VCaP (cell line): ENCODE measurements around the gene OR1J2.

Source experiments
- H3K27ac ChIP-seq: fragments of 450-650 bp; 2 replicates; pipeline ENCODE4 v1.5.1; 2017
- TF ChIP-seq, protein P1 (sequence below): fragments of 450-650 bp; conservative IDR thresholded peaks from 2 replicates; pipeline ENCODE4 v1.5.1; 2017; ENCODE audit warnings: mild to moderate bottlenecking, moderate library complexity

OR1J2 gene

GRCh38 chr9:122475717-122476116 is 34.9 kb upstream of the OR1J2 start:
- TF ChIP-seq, protein P1, sequence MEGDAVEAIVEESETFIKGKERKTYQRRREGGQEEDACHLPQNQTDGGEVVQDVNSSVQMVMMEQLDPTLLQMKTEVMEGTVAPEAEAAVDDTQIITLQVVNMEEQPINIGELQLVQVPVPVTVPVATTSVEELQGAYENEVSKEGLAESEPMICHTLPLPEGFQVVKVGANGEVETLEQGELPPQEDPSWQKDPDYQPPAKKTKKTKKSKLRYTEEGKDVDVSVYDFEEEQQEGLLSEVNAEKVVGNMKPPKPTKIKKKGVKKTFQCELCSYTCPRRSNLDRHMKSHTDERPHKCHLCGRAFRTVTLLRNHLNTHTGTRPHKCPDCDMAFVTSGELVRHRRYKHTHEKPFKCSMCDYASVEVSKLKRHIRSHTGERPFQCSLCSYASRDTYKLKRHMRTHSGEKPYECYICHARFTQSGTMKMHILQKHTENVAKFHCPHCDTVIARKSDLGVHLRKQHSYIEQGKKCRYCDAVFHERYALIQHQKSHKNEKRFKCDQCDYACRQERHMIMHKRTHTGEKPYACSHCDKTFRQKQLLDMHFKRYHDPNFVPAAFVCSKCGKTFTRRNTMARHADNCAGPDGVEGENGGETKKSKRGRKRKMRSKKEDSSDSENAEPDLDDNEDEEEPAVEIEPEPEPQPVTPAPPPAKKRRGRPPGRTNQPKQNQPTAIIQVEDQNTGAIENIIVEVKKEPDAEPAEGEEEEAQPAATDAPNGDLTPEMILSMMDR = no peak
- no peak overlapping the region for H3K27ac ChIP-seq

DNA sequence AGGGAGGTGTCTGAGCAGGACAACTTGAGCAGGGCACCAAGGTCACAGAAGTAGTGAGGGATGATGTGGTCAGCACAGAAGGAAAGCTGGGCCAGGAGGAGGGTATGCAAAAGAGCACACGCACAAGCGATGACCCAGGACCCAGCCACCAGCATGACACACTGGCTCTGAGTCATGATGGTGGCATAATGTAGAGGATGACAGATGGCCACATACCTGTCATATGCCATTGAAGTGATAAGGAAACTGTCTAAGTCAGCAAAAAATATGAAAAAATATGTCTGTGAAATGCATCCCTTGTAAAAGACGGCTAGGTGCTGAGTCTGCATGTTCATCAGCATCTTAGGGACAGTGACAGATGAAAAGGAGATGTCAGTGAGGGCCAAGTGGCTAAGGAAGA is 33.3 kb upstream of the OR1J2 start:
- H3K27ac ChIP-seq = no peak overlapping the region
- TF ChIP-seq, protein P1 = no peak

GRCh38 chr9:122477826-122478225 is 32.8 kb upstream of the OR1J2 start, which contains the start of gene OR1J1:
OR1J1 (minus strand) TSS chr9:122477926; CDS start chr9:122477926, 0 bp downstream.
- no peak within 1 kb of the TSS for H3K27ac ChIP-seq
- TF ChIP-seq, protein P1 = no peak

DNA sequence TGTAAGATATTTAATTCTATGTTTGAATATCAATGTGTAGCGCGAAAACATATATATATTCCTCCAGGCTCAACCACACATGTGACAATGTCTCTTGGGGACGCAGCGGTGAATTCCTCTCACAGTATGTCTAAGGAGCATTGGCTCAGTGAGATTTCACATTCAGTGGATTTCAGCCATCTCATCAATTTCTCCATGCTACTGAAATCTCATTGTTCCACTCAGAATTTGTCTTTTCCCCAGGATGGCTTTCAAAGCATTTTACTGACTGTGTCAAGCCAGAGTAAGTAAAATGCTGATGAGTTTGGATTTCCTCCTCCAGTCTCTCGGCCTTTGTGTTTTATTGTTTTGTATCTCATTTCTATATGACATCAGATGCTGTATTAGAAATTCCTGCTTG is 31.5 kb upstream of the OR1J2 start:
- TF ChIP-seq, protein P1 = no peak
- H3K27ac ChIP-seq = no peak overlapping the region

DNA sequence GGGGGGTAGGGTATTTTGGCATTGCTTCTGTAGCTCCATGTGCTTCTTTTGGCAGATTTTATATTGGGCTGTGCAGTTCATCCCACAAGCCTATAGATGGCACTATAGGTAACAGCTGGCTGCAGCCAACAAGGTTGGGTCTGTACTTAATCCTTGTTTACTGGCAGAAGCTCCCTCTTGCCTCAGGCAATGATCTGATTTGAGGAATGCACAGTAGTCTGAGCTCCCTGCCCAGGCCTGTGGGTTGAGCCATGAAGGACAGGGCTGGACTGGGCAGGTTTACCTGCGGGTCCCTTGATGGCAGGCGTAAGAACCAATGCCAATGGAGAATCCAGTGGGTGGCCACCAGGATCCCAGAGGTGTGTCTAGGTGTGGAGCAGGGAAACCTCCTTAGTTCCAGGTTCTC is 11.7 kb upstream of the OR1J2 start:
- TF ChIP-seq, protein P1 = peak; percentile 83
- H3K27ac ChIP-seq = no peak overlapping the region

DNA sequence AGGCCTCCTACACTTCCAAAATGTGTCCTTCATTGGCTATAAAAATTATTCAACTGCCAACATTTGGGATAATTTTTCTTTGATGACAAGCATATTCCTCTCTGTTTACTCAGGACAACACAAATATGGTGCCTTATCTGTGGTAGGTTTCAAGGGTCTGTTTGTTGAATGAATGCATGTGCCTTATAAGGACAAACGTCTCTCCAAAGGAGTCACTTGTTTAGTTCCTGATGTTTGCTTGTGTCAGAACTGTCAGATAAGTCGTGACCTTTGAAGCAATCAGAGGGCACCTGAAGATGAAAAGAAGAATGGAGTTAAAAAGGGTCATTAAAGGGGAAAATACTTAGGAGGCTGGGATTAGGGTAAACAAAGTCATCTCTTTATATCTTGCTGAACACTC is 3.6 kb upstream of the OR1J2 start:
- TF ChIP-seq, protein P1 = no peak
- no peak overlapping the region for H3K27ac ChIP-seq

DNA sequence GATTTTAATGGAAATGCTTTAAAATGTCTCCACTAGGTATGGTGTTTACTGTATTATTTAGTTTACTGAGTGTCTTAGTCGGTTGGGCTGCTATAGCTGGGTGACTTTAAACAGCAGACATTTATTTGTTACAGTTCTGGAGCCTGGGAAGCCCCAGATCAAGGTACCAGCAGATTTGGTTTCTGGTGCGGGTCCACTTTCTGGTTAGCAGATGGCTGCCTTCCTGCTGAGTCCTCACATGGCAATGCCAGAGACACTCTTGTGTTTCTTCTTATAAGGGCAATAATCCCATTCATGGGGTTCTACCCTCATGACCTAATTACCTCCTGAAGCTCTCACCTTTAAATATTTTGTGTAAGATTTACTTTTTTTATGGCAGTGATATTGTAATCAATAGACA is 7.6 kb downstream of the OR1J2 start:
- no peak overlapping the region for H3K27ac ChIP-seq
- TF ChIP-seq, protein P1 = no peak
